ENCODE results near the gene GRB10.

GRB10 gene

DNA sequence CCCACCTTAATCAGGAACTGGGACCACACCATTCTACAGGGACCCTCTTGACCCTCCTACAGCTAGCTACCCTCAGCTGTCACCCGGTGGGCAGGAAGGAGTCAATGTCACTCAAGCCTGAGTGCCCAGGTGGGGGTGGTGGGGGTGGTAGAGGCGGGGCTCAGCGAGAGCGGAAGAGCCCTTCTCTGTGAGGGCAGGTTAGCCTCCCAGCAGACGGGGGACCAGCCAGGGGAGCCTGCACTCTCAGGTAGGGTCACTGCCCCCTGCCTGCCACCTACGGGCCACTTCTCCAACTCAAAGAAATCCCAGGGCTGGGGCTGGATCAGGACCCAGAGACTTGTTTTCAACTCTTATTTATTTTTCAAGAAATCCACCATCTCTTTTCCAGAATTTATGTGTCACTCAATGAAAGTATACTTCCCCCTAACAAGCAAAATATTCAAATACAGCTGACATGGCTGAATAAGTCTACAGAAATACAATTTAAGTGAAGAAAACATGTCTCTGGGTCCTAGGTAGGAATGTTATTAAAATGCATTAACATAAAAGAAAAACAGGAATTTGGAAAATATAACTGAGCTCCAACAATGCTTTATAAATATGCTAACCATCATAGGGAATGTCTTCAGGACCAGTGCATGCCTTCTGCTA, 154.1 kb downstream of the GRB10 start:
- DNase-seq = no peak

DNA sequence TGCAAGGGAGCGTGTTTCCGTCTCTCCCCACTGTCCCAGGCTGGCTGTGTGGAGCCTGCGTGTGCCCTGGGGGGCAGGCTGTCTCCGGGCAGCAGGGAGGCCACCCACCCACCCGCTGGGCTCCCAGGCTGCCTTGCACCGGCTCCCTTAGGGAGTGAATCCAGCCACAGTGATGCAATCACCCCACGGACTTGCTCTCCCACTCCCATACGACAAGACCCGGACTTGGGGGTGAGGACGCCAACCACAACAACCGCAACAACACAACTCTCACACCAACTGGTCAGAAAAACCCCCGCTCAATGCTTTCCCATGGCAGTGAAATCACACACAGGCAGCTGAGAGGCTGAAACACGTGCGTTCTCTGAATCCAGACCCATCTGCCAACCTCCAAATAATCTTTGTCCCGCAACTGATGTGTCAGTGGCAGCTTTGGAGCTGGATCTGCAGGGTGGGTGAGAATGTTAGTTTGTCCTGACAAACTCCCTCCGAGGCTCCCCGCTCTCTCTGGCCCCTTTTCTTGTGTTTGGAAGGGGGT, 154.8 kb downstream of the GRB10 start:
- no peak for DNase-seq

DNA sequence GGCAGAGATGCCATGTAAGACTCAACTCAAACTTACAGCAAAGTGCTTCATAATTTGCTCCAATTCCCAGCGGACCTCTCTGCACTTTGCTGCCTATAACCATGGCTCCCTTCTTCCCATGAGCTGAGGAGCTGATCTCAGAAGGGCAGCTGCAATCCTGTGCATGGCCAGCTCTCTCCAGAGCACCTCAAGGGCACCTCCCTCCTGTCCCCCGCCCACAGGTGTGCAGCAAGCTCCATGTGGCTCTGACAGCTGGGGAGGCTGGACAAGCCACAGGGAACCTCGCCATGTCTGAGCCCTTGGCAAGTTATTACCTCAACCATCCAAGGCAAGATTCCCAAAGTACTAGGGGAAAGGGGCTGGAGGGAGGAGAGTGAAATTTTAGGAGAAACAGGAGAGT, 156.4 kb downstream of the GRB10 start:
- no peak for DNase-seq

DNA sequence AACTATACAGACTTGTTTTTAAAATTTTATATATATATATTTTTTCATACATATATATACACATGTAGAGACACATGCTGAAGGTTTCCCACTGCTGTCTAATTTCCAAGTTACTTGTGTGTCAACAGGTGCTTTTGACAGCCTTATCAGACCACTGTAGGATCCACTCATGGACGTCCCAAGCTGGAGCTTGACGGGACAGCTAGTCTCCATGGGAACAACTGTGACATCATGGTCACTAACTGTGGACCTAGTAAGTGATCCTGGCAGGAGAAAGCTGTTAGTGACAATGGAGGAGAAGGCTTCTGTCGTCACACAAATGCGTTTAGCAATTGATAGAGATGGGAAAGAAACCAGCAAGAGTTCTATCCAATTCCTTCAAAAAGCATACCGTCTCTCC, 157.3 kb downstream of the GRB10 start:
- DNase-seq = no peak

DNA sequence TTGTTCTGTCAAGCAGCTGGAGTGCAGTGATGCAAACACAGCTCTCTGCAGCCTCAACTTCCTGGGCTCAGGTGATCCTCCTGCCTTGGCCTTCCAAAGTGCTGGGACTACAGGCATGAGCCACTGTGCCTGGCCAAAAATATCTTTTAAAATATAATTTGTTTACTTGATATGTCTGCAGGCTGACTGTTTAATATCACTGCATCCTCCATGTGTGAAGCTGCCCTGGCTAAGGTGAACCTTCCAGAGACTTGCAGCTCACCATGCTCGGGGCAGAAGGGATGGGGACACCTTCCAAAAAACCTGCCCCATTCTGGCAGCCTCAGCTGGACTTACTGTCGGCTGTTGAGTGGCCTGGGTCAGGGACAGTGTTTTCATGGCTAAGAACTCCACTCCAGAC, 159.9 kb downstream of the GRB10 start:
- DNase-seq = no peak

DNA sequence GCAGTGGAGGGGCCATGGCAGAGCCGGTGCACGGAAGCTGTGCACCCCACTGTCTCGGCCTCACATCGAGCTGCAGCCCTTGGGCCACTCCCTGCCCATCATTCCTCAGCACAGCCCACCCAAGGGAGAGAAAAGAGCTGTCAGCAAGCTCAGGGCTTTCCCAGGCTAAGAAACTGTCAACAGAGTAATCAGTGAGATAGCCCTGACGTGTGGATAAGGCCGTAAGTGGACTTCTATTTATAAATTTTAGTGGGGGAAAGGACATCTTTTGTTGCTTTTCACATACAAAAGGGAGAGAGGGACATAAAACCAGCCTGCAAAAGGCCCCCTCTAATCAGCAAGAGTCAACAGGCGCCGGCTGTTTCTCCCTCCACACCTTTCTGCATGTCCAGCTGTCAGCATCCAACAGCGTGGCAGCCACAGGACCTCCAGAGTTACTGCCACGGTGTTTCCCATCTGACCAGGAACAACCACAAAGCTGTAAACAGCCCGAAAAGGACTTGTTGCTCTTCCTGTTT, 160.7 kb downstream of the GRB10 start:
- DNase-seq = no peak

DNA sequence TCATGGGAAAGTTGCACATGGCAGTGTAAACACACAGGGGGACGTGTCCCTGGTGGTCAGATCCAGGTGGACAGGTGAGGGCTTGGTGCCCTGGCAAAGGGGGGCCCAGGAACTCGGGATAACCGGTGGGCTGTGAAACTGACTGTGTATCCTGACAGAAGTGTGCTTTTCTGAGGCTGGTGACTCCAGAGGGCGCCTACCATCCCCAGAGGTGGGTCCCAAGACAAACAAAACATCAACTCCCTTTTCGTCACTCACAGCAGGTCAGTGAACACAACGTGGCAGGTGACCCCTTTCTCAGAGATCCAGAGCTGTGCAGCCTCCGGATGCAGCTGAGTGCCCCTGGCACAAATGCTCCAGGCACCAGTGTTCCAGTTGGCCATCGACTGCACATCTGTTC, 161.5 kb downstream of the GRB10 start:
- no peak for DNase-seq

DNA sequence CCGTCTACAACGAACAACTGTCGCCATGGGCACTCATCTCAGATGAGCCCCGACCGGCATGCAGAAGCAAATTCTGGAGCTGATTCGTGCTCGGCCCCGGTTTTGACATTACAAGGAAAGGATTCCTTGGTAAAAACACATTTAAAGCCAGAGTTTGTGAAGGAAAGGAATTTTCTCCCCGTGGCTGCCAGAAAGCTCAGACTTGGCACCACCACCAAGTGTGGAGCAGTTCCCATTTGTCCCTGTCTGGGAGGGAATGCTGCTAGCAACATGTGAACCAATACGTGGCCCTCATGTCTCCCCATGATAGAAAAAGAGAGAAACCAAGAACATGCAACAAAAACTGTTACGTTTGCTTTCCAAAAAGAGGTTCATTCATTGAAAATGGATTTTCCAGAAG, 162.3 kb downstream of the GRB10 start:
- DNase-seq = no peak

DNA sequence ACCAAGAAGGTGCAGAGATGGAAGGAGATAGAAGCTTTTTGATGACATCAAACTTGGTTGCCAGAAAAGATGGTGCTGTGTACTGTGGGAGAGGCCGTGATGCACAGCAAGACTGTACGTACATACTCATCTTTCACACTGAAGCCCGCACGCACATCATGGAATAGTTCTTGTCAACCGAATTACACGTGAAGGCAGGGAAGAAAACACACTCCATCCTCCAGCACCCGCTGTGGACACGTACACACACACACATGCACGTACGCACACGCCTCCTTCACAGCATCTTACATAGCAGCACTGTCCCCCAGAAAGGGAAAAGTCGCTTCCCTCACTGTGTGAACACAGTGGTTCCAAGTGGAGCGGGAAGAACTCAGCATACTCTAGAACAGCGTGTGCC, 163.0 kb downstream of the GRB10 start:
- no peak for DNase-seq

DNA sequence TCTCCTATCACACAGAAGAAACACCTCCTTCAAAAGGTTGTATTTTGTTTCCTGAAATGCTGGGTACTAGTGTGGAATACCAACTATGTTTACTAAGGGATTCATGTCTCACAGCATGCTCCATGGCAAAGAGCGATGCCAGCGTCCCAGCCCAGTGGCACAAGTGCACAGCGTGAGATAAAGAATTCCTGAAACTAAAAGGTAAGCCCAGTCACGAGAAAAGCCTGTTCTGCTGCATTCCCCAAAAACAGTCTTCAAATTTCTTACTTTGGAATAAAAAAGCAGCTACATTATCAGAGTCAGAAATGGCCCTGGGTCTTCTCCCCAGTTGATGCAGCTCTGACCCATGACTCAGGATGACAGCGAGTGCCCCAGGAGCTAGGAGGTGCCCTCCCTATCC, 164.4 kb downstream of the GRB10 start:
- no peak for DNase-seq

DNA sequence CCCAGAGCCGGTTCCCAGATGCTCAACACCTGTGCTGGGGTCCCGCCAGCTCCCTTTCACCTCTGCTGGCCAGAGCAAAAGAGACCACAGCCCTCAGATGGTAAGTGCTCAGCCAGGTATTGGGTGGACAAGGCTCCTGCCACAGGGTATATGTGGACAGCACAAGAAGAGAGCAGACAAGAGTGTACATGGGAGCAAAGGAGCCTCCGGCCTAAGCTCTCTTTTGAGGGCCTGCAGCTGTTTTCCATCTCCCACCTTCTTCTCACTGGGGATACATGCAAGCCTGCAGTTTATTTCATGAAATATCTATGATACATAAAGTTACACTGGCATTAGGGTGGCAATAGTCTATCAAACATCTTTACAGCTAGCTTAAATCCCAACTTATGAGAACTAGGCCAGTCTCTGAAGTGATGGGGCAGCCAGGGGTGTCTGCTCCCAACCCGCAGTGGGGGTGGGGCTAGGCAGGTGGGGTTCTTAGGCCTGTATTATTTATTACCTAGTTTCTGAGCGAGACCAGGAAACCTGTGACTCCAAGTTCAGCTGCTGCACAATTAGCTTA, 167.1 kb downstream of the GRB10 start:
- no peak for DNase-seq

DNA sequence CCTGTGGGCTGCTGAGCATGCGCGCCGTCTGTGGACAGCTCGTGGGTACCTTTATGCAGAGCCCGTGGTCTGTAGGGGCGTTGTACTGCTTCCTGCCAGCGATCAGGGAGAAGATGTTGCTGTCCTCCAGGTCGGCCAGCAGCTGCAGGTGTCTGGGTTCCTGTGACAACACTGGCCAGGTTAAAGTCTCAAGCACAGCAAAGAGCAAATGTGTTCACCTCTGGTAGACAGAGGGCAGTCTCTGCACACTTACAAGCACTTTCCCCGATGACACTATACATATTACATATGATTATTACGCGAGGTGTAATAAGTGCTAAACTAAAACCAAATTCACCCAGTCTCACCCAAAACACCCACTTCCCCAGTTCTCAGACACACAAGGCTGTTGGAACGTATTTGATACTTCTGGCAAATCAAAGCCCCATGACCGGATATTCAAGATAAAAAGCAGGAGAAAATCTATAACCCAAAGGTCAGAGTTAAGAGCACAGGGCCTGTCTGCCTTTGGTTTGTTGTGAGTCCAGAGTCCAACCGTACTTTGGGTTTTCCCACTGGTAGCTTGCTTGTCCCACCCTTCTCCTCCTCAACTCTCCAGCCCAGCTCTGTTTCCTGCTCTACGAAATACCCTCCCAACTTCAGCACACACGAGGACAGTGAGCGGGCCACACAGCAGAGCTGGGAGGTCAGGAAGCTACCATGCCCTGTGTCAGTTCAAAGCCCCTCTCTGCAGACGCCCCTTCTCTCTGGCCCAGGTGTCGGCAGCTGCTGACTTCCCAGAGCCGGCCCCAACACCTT, 167.8 kb downstream of the GRB10 start:
- DNase-seq = peak; percentile 33

DNA sequence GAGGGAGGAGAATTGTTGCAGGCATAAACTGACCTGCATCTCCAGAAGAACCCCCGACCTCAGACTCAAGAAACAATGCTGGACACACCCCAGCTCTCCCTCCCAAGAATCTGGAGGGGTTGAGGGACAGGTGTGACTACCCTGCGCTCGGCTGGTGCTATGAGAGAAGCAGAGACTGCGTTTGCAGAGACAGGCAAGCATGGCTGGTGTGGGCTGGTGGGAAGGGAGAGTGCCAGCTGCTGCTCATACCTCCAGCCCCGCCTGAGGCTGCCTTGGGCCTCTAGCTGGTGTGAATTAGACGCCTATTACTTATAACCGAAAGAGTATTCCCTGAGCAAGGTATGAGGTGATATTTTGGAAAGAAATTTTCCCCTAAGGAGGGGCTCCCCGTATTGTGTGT, 169.2 kb downstream of the GRB10 start:
- DNase-seq = no peak

DNA sequence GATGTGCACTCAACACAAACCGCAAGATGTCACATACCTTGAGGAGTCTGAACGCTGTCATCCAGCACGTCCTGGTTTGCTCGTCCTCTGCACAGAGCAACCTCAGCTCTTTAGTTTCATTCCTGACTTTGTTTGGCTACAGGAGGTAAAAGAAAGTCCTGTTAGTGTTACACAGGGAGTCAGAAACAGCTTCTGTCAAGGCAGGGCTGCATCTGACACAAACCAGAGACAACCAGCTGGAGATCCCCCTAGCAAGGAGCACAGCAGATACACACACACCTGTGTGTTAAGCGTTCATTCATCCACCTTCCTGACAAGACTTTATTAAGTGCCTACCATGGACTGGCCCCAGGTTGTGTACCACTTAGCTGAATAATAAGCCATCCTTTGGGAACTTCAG, 170.0 kb downstream of the GRB10 start:
- DNase-seq = no peak

DNA sequence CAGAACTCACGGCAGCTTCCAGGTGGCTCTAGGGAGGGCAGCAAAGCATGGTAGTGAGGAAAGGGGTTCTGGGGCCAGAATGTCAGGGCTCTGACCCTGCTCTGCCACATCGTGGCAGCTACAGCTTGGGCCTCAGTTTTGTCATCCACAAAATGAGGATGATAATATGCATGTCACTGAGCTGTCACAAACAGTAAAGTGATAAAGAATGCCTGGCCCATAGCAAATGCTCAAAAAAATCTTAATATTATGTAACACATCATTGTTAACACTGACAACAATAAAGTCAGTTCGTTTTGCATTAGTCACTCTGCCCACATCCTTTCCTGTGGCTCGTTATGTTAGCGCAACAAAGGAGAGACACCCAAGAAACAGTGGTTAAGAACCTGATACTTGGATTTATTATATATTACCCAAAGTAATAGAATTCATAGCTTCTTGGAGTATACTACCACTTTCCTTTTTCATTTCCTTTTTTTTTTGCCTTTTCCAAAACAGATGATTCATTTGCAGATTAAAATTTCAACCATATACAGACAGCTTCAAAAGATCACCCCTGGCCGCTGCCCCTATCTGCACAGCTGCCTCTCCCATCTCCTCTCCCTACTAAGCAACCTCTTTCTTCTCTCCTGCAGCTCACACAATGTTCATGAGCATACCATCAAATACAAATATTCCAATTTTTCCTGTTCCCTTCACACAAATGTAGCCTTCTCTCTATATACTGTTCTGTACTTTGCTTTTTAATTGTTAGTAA, 172.0 kb downstream of the GRB10 start:
- no peak for DNase-seq

DNA sequence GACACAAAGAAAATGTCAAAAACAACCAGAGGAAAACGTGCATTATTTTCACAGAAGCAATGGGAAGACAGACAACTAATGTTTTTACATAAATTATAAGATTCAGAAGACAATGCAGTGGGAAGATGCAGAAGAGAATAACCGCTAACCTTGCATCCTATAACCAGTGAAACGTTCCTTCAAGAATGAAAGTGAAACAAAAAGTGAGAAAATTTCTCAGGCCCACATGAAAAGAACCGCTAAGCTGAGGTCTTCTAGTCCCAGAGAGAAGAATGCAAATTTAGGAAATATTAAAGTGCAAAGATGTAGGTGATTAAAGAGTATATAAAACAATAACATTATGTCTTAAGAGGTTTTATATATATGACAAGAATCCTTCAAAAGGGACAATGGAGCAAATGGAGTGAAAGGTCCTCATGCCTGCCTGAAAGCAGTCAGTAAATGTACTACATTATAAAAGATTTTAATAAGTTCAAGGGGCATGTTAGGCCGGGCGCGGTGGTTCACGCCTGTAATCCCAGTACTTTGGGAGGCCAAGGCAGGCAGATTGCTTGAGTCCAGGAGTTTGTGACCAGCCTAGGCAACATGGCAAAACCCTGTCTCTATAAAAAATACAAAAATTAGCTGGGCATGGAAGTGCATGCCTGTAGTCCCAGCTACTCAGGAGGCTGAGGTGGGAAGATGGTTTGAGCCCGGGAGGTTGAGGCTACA, 174.3 kb downstream of the GRB10 start:
- DNase-seq = peak; percentile 24

DNA sequence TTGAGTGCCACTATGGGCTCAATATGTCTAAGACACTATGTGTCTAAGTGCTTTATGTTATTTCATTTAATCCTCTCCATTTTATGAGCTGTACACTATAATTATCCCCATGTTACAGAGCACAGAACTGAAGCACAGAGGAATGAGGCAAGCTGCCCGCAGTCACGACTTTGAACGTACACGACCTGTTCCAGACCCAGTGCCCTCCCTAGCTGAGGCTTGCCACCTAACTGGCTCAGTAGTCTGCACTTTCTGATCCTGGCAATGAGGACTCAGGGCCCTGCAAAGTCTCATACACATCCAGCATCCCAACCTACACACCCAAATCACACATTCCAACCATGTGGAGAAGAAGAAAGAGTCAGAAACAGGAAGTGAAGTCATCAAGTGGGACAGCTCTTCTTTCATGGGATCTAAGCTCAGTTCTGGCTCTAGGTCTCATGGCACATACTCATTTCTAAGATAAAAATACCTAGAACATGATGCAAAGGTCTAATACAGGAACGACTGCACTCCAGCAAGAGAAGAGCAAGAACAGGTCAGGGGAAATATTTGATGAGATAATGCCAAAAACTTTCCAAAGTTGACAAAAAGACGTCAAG, 175.1 kb downstream of the GRB10 start:
- DNase-seq = no peak

DNA sequence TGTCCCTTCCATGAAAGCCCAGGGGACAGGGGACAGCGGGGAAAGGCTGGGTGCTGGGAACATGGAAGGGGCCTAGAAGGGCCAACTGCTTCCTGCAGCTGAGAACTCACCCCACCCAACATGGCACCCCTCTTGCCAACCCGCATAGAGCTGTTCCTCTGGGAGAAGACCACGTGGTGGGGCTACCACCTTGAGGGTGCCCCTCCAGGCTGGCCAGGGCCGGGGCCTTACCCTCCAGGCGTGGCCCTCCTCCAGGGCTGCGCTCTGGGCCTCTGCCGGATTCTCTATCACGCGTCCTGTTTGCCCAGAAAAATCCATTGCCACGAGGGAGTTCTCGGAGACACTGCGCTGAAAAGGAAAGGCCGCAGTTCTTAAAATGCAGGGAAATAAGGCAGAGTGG, 177.6 kb downstream of the GRB10 start:
- DNase-seq = no peak

DNA sequence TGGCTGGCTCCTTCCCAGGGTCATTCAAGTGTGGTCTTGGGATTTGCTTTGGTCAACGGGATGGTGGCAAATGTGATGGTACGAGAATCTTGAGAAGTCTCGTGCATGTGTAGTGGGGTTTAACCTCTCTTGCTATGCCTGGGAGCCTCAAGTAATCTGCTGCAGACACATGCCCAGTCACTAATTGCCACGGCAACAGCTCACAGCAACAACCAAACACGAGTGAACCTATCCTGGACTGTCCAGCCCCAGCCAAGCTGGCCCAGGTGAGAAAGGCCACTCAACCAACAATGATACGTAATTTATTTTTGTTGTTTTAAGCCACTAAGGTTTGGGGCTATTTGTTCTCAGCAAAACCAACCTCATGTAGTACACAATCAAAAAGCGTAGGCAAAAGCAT, 179.4 kb downstream of the GRB10 start:
- DNase-seq = no peak

DNA sequence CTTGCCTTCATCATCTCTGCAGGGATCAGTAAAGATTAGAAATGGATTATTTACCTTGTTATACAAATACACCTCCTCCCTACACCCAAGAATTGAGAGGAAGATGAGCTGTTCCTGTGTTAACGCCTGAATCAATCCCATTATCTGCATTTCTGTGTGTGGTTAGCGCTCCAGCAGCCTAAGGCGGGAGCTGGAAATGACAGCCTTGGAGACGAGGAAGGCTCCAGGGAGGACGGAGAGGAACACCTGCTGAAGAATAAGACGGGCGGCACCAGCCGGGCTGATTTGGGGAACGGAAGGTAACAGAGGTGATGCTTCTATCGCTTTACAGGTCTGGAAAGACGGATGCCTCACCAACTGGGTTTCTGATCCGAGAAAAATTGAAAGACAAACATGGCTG, 183.3 kb downstream of the GRB10 start:
- DNase-seq = no peak

DNA sequence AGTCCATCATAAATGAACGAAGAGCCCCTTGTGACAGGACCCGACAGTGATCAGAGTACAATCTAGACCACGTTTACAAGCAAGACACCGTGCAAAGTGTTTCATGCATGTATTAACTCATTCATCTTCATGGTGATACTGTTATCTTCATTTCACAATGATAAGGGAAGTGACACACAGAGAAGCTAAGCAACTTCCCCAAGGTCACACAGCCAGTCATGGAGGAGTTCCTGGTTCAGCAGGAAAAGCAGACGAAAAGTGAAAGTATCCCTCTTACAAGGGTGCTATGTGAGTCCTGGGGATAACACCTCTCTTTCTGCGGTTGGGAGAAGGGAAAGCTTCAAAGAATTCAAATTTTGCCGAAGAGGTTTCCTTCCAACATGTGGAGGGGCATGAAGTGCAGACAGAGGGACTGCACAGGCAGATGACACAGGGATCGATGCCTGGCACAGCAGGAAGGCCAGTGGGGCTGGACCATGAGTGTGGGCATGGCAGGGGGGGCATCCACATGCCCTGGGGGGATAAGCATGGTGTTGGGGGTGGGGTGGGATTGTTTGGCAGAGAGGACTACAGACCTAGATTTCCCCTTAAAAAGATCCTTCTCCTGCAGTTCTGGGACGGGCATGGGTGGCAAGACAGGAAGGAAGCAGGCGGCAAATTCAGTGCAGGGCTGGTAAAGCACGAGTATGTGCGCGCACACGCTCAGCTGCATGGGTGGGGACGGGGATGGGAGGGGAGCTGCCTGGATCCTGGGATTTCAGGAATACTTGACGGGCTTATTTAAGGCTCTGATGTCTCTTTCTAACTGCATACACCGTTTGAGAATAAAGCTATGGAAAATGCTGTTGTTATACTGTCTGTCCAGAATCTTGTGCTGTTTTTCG, 184.0 kb downstream of the GRB10 start:
- no peak for DNase-seq

All from RPMI8226 (cell line).